ENCODE data around the gene SPOCK2.

DNA sequence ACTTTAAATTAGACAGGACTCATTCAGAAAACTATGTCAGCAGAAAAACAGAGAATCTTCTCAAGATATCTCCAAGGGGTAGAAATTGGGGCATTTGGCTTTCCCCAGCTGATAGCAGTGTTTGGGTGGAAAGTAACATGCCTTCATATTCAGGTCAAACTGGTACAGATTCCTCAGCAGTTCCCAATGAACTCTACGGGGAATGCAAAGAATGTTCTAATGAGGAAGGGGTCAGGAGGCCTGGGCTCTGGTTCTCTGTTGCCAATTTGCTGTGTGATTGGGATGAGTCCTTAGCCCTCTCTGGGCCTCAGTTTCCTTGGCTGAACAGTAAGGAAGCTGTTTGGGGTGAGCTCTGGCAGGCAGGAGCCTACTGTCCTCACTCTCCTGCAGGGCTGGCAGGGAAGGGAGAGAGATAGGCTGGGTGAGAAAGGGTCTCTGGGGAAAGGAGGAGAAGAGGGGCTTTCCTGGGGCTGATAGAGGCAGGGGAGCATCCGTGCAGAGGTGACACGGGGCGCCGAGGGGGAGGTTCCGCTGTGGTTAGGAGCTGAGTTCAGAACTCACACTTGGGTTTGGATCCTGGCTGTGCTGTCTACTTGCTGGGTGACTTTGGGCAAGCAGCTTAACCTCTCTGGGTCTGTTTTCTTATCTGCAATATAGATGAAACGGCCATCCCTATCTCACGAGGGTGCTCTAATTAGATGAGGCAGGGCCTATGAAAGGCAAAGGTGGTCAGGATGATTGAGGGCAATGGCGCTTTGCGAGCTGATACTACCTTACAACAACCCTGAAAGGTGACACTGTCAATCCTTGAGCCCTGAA is 45.1 kb downstream of the SPOCK2 start:
- TF ChIP-seq POLR2A (IDR thresholded peaks at IDR 0.05; ENCODE audit: low read length) (no peak), GATA1 (IDR thresholded peaks at IDR 0.05; ENCODE audit: low read depth, low read length) (no peak)

Measured in erythroblast (primary cell).